RWPE2 (cell line): ENCODE data around the gene FBXL14.
A peak's percentile ranks its signal among the peaks of the same experiment; 100 is the strongest.

Experiments used
- ATAC-seq: fragments of 200-7000 bp; cut with Tn5 transposase; 3 replicates; pipeline ENCODE4 v1.9.1; 2021; ENCODE audit warnings: low read depth
- DNase-seq: peaks from one replicate; pipeline ENCODE4 v3.0.0-alpha.2; 2020; ENCODE audit warnings: low spot score
- H3K27ac ChIP-seq: fragments of 450-650 bp; 2 replicates; pipeline ENCODE4 v1.5.1; 2017; ENCODE audit warnings: mild to moderate bottlenecking; ENCODE audit not compliant: poor library complexity, severe bottlenecking
- H3K27me3 ChIP-seq: fragments of 250-450 bp; sonication (Bioruptor Pico); 2 replicates; pipeline ENCODE4 v1.5.1; 2021; ENCODE audit warnings: mild to moderate bottlenecking, moderate library complexity; ENCODE audit not compliant: insufficient read depth, poor library complexity, severe bottlenecking
- H3K36me3 ChIP-seq: fragments of 250-450 bp; sonication (Bioruptor Pico); 2 replicates; pipeline ENCODE4 v1.5.1; 2020; ENCODE audit warnings: low read depth, mild to moderate bottlenecking, moderate library complexity
- H3K4me1 ChIP-seq: fragments of 250-450 bp; sonication (Bioruptor Pico); 2 replicates; pipeline ENCODE4 v1.5.1; 2021; ENCODE audit warnings: mild to moderate bottlenecking, moderate library complexity; ENCODE audit not compliant: insufficient read depth, poor library complexity, severe bottlenecking
- H3K4me3 ChIP-seq: fragments of 250-450 bp; sonication (Bioruptor Pico); 2 replicates; pipeline ENCODE4 v1.5.1; 2021; ENCODE audit warnings: mild to moderate bottlenecking, moderate library complexity; ENCODE audit not compliant: severe bottlenecking
- H3K9me3 ChIP-seq: fragments of 250-450 bp; sonication (Bioruptor Pico); 2 replicates; pipeline ENCODE4 v1.5.1; 2021; ENCODE audit warnings: mild to moderate bottlenecking, moderate library complexity; ENCODE audit not compliant: severe bottlenecking
- TF ChIP-seq, protein P1 (sequence below): fragments of 450-650 bp; IDR thresholded peaks from one replicate; pipeline ENCODE4 v1.5.1; 2017; ENCODE audit warnings: mild to moderate bottlenecking, moderate library complexity; ENCODE audit not compliant: poor library complexity, severe bottlenecking

Gene FBXL14

GRCh38 chr12:1517734-1518525, 76.5 kb downstream of the FBXL14 start:
- H3K4me1 ChIP-seq = peaks cover 23% of the 10 kb centered on the region
- peak overlapping the region; percentile 60 for H3K27ac ChIP-seq
- no peak overlapping the region for H3K4me3 ChIP-seq
- no peaks in the 10 kb centered on the region for H3K27me3 ChIP-seq
- ATAC-seq (no peak), DNase-seq (peak; percentile 31)
- H3K36me3 ChIP-seq = no peaks in the 10 kb centered on the region
- TF ChIP-seq, protein P1, sequence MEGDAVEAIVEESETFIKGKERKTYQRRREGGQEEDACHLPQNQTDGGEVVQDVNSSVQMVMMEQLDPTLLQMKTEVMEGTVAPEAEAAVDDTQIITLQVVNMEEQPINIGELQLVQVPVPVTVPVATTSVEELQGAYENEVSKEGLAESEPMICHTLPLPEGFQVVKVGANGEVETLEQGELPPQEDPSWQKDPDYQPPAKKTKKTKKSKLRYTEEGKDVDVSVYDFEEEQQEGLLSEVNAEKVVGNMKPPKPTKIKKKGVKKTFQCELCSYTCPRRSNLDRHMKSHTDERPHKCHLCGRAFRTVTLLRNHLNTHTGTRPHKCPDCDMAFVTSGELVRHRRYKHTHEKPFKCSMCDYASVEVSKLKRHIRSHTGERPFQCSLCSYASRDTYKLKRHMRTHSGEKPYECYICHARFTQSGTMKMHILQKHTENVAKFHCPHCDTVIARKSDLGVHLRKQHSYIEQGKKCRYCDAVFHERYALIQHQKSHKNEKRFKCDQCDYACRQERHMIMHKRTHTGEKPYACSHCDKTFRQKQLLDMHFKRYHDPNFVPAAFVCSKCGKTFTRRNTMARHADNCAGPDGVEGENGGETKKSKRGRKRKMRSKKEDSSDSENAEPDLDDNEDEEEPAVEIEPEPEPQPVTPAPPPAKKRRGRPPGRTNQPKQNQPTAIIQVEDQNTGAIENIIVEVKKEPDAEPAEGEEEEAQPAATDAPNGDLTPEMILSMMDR = no peak
- no peaks in the 10 kb centered on the region for H3K9me3 ChIP-seq

DNA sequence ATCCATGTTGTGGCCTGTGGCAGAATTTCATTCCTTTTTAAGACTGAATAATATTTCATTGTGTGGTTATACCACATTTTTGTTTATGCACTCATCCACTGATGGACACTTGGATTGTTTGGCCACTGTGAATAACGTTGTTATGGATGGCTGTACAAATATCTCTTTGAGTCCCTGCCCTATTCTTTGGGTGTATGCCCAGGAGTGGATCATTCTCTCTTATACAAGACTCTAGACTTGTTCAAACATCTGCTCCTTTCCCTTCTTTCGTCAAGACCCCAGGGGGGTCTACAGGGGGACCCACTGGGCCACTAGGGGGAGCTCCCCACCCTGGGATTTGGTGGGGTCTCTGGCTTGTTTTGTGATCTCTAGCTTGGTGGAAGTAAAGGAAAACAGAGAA, 77.4 kb downstream of the FBXL14 start:
- no peak overlapping the region for H3K4me3 ChIP-seq
- no peaks in the 10 kb centered on the region for H3K36me3 ChIP-seq
- peak overlapping the region; percentile 60 for H3K27ac ChIP-seq
- H3K27me3 ChIP-seq = no peaks in the 10 kb centered on the region
- TF ChIP-seq, protein P1 = peak; percentile 49
- ATAC-seq (peak; percentile 44), DNase-seq (peak; percentile 28)
- no peaks in the 10 kb centered on the region for H3K9me3 ChIP-seq
- peaks cover 23% of the 10 kb centered on the region for H3K4me1 ChIP-seq
